ENCODE measurements around the gene IL1RAPL2.
"Not testable (repeated sequence)": the region's sequence is repeated elsewhere in the genome, so short reads cannot be mapped to it uniquely, and the experiment has no call there.

IL1RAPL2 gene

DNA sequence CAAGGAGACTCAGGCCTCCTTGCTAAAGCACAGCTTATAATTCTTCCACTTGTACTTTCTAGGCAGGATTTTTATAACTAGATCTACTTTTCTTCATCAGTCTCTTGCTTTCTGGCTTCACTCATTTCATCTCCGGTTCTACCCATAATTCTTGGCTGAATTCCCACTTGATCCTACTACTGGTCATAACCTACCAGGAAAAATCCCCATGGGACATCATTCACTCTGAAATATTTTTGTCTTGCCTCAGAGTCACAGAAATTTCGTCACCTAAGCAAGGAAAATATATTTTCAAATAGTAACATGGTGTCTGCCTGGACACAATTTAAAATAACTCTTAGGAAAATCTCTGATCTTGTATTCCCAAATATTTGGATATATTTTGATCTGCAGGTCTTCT is 532.2 kb downstream of the IL1RAPL2 start:
- DNase-seq (ENCODE audit: low read depth): no peak
- TF ChIP-seq, protein P1, sequence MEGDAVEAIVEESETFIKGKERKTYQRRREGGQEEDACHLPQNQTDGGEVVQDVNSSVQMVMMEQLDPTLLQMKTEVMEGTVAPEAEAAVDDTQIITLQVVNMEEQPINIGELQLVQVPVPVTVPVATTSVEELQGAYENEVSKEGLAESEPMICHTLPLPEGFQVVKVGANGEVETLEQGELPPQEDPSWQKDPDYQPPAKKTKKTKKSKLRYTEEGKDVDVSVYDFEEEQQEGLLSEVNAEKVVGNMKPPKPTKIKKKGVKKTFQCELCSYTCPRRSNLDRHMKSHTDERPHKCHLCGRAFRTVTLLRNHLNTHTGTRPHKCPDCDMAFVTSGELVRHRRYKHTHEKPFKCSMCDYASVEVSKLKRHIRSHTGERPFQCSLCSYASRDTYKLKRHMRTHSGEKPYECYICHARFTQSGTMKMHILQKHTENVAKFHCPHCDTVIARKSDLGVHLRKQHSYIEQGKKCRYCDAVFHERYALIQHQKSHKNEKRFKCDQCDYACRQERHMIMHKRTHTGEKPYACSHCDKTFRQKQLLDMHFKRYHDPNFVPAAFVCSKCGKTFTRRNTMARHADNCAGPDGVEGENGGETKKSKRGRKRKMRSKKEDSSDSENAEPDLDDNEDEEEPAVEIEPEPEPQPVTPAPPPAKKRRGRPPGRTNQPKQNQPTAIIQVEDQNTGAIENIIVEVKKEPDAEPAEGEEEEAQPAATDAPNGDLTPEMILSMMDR (IDR thresholded peaks at IDR 0.05; ENCODE audit: low read depth, low read length): no peak
- TF ChIP-seq POLR2A (IDR thresholded peaks at IDR 0.05; ENCODE audit: extremely low read depth, insufficient read length) (no peak), MYC (IDR thresholded peaks at IDR 0.05; ENCODE audit: low read depth, low read length) (no peak)
- TF ChIP-seq, protein P2, sequence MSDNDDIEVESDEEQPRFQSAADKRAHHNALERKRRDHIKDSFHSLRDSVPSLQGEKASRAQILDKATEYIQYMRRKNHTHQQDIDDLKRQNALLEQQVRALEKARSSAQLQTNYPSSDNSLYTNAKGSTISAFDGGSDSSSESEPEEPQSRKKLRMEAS (IDR thresholded peaks at IDR 0.05; ENCODE audit: low read depth, low read length): no peak
- H3K4me3 ChIP-seq (ENCODE audit: low read depth, low read length): no peak overlapping the region

DNA sequence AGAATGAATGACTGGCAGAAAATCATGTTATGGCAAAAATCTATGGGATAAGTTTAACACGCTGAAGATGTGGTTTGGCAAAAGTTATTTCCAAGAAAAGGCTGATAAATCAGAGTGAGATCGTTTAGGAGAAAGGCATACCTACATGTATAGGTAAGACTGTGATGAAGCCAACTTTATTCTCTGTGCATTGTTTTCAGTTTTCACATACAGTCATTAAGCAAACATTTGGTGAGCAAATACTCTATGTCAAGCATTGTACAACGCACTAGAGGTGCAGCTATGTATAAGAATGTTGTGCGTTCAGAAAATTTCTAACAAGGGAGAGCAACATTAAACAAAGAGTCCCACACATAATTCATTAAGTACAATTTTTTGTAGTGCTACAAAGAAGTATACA is 532.8 kb downstream of the IL1RAPL2 start:
- TF ChIP-seq POLR2A (IDR thresholded peaks at IDR 0.05; ENCODE audit: extremely low read depth, insufficient read length): no peak
- no peak for TF ChIP-seq MYC (IDR thresholded peaks at IDR 0.05; ENCODE audit: low read depth, low read length)
- TF ChIP-seq, protein P1 (IDR thresholded peaks at IDR 0.05; ENCODE audit: low read depth, low read length): no peak
- TF ChIP-seq, protein P2 (IDR thresholded peaks at IDR 0.05; ENCODE audit: low read depth, low read length): no peak
- DNase-seq (ENCODE audit: low read depth): no peak
- H3K4me3 ChIP-seq (ENCODE audit: low read depth, low read length): no peak overlapping the region

DNA sequence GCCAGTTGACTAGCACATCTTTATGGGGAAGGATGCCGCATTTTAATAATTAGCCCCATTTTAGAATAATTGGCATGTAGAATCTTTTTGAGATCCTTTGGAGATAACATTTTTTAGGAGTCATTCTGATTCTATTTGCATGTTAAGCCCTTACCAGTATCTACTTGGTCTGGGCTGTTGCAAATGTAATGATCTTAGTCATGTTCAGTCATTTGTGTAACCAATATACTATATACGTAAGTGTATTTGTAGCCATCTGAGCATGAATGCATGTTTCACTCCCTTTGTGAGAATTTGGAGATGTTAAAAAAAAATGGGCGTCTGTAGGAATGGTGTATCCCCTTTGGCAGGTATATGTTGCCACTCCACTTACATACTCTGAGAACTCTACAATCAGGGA is 535.4 kb downstream of the IL1RAPL2 start:
- H3K4me3 ChIP-seq (ENCODE audit: low read depth, low read length): no peak overlapping the region
- no peak for DNase-seq (ENCODE audit: low read depth)
- no peak for TF ChIP-seq MYC (IDR thresholded peaks at IDR 0.05; ENCODE audit: low read depth, low read length)
- TF ChIP-seq, protein P1 (IDR thresholded peaks at IDR 0.05; ENCODE audit: low read depth, low read length): no peak
- no peak for TF ChIP-seq POLR2A (IDR thresholded peaks at IDR 0.05; ENCODE audit: extremely low read depth, insufficient read length)

DNA sequence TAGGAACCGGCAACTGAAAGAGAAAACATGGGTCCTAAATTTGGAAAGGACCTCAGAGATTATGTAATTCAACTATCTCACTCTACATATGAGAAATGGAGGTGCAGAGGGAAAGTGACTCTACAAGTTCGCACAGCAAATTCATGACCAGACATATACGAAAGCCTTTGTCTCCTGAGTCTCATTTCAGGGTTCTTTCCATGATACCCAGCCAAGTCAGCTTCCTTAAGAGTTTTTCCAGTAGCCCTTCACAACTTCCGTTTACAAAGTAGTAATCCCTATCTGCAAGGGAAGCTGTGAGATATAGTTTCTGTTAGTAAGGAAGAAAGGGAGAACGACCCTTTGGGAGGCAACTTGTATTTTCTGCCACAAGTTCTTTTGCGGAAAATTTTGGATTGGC is 543.9 kb downstream of the IL1RAPL2 start:
- TF ChIP-seq, protein P2 (IDR thresholded peaks at IDR 0.05; ENCODE audit: low read depth, low read length): no peak
- no peak overlapping the region for H3K4me3 ChIP-seq (ENCODE audit: low read depth, low read length)
- DNase-seq (ENCODE audit: low read depth): no peak

DNA sequence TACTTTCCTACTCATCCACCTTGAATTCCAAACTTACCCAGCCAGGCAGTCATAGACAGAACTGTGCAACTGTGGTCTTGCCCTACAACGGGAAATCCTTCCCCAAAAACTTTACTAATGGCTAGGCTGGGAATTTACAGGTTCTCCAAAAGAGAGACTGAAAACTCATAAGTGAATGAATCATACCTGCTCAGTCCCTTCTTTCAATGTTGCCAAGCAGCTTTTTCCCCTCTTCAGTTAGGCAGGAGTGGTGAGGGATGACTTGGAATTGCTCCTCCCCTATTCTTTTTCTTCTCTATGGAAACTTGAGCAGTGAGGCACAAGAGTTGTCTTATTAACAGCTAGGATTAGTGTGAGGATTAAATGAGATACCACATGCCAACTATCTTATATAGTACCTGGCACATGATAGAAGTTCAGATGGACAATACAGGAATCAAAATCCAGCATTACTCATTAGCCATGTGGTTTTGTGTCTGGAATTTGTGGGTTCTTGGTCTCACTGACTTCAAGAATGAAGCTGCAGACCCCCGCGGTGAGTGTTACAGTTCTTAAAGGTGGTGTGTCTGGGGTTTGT is 548.6 kb downstream of the IL1RAPL2 start:
- no peak overlapping the region for H3K4me3 ChIP-seq (ENCODE audit: low read depth, low read length)
- DNase-seq (ENCODE audit: low read depth): no peak
- TF ChIP-seq POLR2A (IDR thresholded peaks at IDR 0.05; ENCODE audit: extremely low read depth, insufficient read length) (no peak), MYC (IDR thresholded peaks at IDR 0.05; ENCODE audit: low read depth, low read length) (no peak)
- TF ChIP-seq, protein P2 (IDR thresholded peaks at IDR 0.05; ENCODE audit: low read depth, low read length): no peak
- TF ChIP-seq, protein P1 (IDR thresholded peaks at IDR 0.05; ENCODE audit: low read depth, low read length): no peak

DNA sequence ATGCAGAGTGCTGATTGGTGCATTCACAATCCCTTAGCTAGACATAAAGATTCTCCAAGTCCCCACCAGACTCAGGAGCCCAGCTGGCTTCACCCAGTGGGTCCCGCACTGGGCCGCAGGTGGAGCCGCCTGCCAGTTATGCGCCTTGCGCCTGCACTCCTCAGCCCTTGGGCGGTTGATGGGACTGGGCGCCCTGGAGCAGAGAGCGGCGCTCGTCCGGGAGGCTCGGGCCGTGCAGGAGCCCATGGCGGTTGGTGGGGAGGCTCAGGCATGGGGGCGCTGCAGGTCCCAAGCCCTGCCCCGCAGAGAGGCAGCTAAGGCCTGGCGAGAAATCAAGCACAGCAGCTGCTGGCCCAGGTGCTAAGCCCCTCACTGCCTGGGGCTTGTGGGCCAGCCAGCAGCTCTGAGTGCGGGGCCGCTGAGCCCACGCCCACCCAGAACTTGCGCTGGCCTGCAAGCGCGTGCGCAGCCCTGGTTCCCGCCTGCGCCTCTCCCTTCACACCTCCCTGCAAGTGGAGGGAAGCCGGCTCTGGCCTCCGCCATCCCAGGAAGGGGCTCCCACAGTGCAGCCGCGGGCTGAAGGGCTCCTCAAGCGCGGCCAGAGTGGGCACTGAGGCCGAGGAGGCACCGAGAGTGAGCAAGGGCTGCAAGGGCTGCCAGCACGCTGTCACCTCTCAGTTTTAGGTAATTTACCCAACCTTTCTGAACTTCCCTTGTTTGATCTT is 549.8 kb downstream of the IL1RAPL2 start:
- not testable (repeated sequence) for DNase-seq (ENCODE audit: low read depth); H3K4me3 ChIP-seq (ENCODE audit: low read depth, low read length)

DNA sequence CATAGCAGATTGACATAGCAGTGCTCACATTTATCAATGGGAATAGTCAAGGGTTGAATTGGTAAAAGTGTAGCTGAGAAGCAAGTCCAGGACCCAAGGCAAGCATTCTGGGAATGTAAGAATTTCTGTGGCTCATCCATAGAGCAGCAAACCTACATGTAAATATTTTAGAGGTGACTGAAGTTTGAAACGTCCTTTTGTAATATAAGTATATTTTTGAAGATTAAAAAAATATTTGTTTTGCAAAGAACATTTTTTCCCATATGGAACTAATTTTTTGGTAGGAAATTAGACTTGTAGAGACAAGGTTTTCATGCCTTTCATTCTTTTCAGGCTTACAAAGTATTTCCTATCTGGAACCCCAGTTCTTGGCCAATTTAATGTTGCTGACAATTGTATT is 550.5 kb downstream of the IL1RAPL2 start:
- H3K4me3 ChIP-seq (ENCODE audit: low read depth, low read length): no peak overlapping the region
- no peak for DNase-seq (ENCODE audit: low read depth)
- TF ChIP-seq, protein P1 (IDR thresholded peaks at IDR 0.05; ENCODE audit: low read depth, low read length): no peak
- TF ChIP-seq, protein P2 (IDR thresholded peaks at IDR 0.05; ENCODE audit: low read depth, low read length): no peak
- TF ChIP-seq POLR2A (IDR thresholded peaks at IDR 0.05; ENCODE audit: extremely low read depth, insufficient read length) (no peak), MYC (IDR thresholded peaks at IDR 0.05; ENCODE audit: low read depth, low read length) (no peak)

All from NB4 (cell line).